Measurements from ENCODE around the gene SLAMF7. TPM values are rescaled to one million over a fixed set of nuclear protein-coding genes. Genes with fewer than 3 reads are reported as not detected.
"Not testable (repeated sequence)": the region's sequence is repeated elsewhere in the genome, so short reads cannot be mapped to it uniquely, and the experiment has no call there.

SLAMF7 gene
- total and polyA plus RNA-seq, 8 donors, result 0.12 to 6.5 (median 0.46) TPM

DNA sequence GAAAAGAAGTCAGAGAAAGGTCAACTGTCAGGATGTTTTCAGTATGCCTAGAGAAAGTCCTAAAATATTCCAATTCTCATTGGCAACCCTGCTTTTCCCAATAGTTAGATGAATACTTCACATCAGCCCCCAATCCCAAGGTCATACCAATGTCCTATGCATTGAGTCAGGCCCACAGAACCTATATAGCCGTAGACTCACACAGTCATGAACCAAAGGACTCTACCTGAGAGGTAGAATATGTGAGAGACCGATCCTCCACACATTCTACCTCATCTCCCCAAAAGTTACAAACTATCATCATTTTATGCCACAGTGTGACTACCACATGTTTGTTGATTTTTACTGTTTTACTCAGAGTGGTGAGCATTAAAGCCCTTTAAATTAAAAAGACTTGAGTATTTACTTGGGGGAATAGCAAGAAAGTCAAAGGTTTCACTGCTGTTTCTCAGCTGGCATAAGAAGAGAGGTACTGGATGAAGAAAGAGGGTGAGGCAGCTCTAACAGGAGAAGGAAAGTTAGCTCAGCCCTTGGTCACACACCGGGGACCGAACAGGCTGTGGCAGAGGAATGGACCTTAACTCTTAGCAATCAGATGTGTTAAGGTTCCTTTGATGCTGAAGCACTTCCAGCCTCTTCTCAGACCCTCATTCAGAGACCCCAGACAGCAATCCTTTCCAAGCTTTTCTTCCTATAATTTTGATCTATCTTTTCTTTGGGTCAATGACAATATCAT is 28.4 kb upstream of the SLAMF7 start:
- peak overlapping the region in 1 of 4 donors; percentile 17 for H3K4me3 ChIP-seq
- H3K9me3 ChIP-seq, result no peaks in the 10 kb centered on the region
- no peak for DNase-seq
- intact Hi-C loops (cut with DNase I), result no loop called here
- H3K36me3 ChIP-seq, result no peaks in the 10 kb centered on the region
- H3K27ac ChIP-seq, result no peak overlapping the region
- no peak for ATAC-seq
- no peaks in the 10 kb centered on the region for H3K27me3 ChIP-seq
- 60 to 64% methylated on average over 4 of the region's 4 CpGs for WGBS, 2 donors
- no peaks in the 10 kb centered on the region for H3K4me1 ChIP-seq
- TF ChIP-seq, protein P1, sequence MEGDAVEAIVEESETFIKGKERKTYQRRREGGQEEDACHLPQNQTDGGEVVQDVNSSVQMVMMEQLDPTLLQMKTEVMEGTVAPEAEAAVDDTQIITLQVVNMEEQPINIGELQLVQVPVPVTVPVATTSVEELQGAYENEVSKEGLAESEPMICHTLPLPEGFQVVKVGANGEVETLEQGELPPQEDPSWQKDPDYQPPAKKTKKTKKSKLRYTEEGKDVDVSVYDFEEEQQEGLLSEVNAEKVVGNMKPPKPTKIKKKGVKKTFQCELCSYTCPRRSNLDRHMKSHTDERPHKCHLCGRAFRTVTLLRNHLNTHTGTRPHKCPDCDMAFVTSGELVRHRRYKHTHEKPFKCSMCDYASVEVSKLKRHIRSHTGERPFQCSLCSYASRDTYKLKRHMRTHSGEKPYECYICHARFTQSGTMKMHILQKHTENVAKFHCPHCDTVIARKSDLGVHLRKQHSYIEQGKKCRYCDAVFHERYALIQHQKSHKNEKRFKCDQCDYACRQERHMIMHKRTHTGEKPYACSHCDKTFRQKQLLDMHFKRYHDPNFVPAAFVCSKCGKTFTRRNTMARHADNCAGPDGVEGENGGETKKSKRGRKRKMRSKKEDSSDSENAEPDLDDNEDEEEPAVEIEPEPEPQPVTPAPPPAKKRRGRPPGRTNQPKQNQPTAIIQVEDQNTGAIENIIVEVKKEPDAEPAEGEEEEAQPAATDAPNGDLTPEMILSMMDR (IDR thresholded peaks at IDR 0.05), result no peak
- no peak for FAIRE-seq

DNA sequence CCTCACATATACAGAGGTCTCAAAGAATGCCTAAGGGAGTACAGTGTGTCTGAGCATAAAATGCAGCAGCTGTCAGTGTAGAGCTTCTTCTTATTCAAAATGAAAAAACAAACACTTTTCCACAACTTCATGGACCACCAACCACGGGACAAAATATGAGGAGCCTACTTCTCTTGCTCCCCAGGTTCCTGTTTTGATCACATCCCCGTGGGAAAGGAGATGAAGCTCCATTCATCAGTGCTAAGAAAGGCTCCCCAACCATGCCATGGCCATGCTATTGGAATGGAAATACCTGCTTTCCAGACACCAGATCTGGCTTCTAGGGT is 27.8 kb upstream of the SLAMF7 start:
- intact Hi-C loops (cut with DNase I), result no loop called here
- Histone ChIP-seq H3K9me3 (no peaks in the 10 kb centered on the region), H3K27ac (no peak overlapping the region), H3K27me3 (no peaks in the 10 kb centered on the region), H3K4me3 (peak overlapping the region in 1 of 4 donors; percentile 17), H3K36me3 (no peaks in the 10 kb centered on the region), H3K4me1 (no peaks in the 10 kb centered on the region)
- TF ChIP-seq, protein P1 (IDR thresholded peaks at IDR 0.05), result no peak
- no peak for ATAC-seq
- DNase-seq, result no peak
- 42 to 43% methylated on average over 2 of the region's 2 CpGs for WGBS, 2 donors
- FAIRE-seq, result no peak

DNA sequence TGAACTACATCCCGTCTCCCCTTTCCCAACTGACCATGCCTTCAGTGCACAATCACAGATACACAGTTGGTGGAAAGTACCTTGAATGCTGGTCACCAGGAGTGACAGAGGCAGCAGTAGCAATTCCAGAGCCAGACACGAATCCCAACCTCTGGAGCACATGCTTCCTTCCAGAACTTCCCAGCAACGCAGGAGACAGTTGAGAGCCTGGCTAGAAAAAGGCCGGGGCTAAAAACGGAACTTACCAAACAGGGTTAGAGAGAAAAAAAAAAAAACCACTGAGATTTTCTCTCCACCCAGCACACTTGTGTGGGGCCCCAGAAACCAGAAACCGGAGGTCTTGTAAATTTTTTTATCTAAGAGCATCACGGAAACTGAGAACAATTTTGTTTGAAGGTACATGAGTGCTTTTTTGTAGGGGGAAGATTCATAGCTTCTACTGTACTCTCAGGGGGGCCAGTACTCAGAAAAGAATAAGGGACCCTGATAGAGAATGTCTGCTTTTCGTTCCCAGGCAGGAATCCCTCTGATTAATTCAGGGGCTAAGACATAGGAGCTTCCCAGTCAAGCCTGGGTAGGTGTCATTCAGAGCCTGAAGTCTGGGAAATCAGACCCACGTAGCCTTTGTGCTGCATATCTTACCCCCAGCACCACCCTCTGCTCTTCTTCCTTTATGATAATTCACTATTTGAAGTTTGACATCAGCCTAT is 27.3 kb upstream of the SLAMF7 start, which contains the start of gene CD48:
Gene CD48 (minus strand): TSS at position 221 of the 710 bp plus-strand sequence. CDS start 59 bp downstream, at position 162.
- DNase-seq (no peak), ATAC-seq (peak in 2 of 4 donors; percentile 56 to 64), FAIRE-seq (no peak)
- H3K27me3 ChIP-seq, result no peaks in the 10 kb centered on the region
- H3K27ac ChIP-seq, result peak within 1 kb of the TSS in 1 of 4 donors; percentile 12
- TF ChIP-seq, protein P1 (IDR thresholded peaks at IDR 0.05), result no peak
- H3K4me3 ChIP-seq, result peak within 1 kb of the TSS in 1 of 4 donors; percentile 17
- no peaks in the 10 kb centered on the region for H3K9me3 ChIP-seq
- H3K36me3 ChIP-seq, result no peaks in the 10 kb centered on the region
- WGBS, 2 donors, result 55 to 56% methylated on average over 9 of the region's 9 CpGs
- no peaks in the 10 kb centered on the region for H3K4me1 ChIP-seq
- intact Hi-C loops (cut with DNase I), result no loop called here

DNA sequence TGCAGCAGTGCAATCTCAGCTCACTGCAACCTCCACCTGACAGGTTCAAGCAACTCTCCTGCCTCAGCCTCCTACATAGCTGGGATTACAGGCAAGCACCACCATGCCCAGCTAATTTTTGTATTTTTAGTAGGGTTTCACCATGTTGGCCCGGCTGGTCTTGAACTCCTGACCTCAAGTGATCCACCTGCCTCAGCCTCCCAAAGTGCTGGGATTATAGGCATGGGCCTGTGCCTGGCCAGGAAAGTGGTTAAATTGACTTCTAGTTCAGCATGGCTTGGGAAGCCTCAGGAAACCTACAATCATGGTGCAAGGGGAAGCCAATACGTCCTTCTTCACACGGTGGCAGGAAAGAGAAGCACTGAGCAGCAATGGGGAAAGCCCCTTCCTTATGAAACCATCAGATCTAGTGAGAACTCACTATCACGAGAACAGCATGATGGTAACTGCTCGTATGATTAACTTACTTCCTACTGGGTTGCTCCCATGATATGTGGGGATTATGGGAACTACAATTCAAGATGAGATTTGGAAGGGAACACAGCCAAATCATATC is 26.4 kb upstream of the SLAMF7 start:
- H3K27me3 ChIP-seq; H3K4me1 ChIP-seq; FAIRE-seq; H3K9me3 ChIP-seq; intact Hi-C loops (cut with DNase I); H3K36me3 ChIP-seq; H3K4me3 ChIP-seq: not testable (repeated sequence)
- peak in 1 of 6 donors; percentile 30 for DNase-seq
- ATAC-seq, result peak in 2 of 4 donors; percentile 69 to 73
- peak overlapping the region in 1 of 4 donors; percentile 12 for H3K27ac ChIP-seq
- WGBS, 2 donors, result 65 to 71% methylated on average over 5 of the region's 5 CpGs

DNA sequence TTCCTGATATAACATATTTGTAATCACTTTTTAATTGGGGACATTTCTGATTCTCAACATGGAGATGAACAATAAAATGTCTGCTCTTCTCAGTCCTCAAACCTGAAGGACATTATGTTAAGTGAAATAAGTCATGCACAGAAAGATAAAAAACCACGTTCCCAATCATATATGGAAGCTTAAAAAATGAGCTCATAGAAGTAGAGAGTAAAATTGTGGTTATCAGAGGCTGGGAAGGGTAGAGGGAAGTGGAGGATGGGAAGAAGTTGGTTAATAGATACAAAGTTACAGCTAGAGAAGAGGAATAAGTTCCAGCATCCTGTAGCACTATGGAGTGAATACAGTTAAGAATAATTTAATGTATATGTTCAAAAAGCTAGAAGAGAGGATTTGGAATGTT is 25.9 kb upstream of the SLAMF7 start:
- no peak for ATAC-seq
- no peak for FAIRE-seq
- Histone ChIP-seq H3K36me3 (no peaks in the 10 kb centered on the region), H3K27ac (no peak overlapping the region), H3K9me3 (no peaks in the 10 kb centered on the region), H3K4me3 (no peak overlapping the region), H3K4me1 (no peaks in the 10 kb centered on the region), H3K27me3 (no peaks in the 10 kb centered on the region)
- TF ChIP-seq, protein P1 (IDR thresholded peaks at IDR 0.05), result no peak
- intact Hi-C loops (cut with DNase I), result no loop called here
- 28 to 30% methylated on average over 1 of the region's 1 CpG for WGBS, 2 donors
- DNase-seq, result no peak

DNA sequence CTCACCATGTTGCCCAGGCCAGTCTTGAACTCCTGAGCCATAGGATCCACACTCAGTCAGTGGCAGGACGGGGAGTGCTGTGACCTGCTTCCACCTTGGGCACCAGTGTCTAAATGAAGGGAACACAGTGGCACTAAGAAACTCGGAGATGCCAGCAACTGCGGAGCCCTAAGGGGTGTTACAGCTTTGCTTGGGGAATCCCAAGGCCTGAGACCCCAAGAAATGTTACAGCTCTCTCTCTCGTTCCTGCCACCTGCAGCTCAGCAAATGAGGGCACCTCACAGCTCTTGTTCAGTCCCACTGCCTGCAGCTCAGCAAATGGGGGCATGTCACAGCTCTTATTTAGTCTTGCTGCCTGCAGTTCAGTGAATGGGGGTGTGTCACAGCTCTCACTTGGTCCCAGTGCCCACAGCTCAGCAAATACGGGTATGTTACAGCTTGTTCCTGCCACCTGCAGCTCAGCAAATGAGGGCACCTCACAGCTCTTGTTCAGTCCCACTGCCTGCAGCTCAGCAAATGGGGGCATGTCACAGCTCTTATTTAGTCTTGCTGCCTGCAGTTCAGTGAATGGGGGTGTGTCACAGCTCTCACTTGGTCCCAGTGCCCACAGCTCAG is 24.9 kb upstream of the SLAMF7 start:
- 62 to 68% methylated on average over 5 of the region's 5 CpGs for WGBS, 2 donors
- H3K27ac ChIP-seq; ATAC-seq; H3K27me3 ChIP-seq; H3K9me3 ChIP-seq; H3K4me1 ChIP-seq; DNase-seq; H3K4me3 ChIP-seq; H3K36me3 ChIP-seq; intact Hi-C loops (cut with DNase I); FAIRE-seq: not testable (repeated sequence)

Measured in pancreas (tissue), 10 donors.